Measurements from ENCODE around the gene KCNIP1. TPM values are rescaled to one million over a fixed set of nuclear protein-coding genes. Genes with fewer than 3 reads are reported as not detected.

The KCNIP1 gene
- total RNA-seq, 2 donors from 2014 or later = not detected

GRCh38 chr5:170639221-170639925, 135.6 kb downstream of the KCNIP1 start:
- Mint-ChIP-seq H3K36me3 (ENCODE audit: low read depth) (peaks cover 2% of the 10 kb centered on the region), H3K27ac (no peak overlapping the region), H3K27me3 (peaks cover 63% of the 10 kb centered on the region), H3K4me3 (no peak overlapping the region), H3K4me1 (peaks cover 6% of the 10 kb centered on the region)
- DNase-seq (no peak), ATAC-seq (no peak)
- no peaks in the 10 kb centered on the region for H3K9me3 ChIP-seq (ENCODE audit: control insufficient read depth, low read length, poor library complexity, severe bottlenecking)

- Mint-ChIP-seq H3K36me3 (ENCODE audit: low read depth) (peaks cover 2% of the 10 kb centered on the region), H3K27me3 (peaks cover 74% of the 10 kb centered on the region), H3K4me1 (peaks cover 4% of the 10 kb centered on the region), H3K4me3 (no peak overlapping the region), H3K27ac (no peak overlapping the region)
- no peaks in the 10 kb centered on the region for H3K9me3 ChIP-seq (ENCODE audit: control insufficient read depth, low read length, poor library complexity, severe bottlenecking)
- ATAC-seq = no peak
- no peak for DNase-seq
These were observed 137.1 kb downstream of the KCNIP1 start for GRCh38 chr5:170640731-170641588.

- Mint-ChIP-seq H3K4me3 (no peak overlapping the region), H3K4me1 (peaks cover 4% of the 10 kb centered on the region), H3K27ac (no peak overlapping the region), H3K36me3 (ENCODE audit: low read depth) (peaks cover 2% of the 10 kb centered on the region), H3K27me3 (peaks cover 80% of the 10 kb centered on the region)
- no peak for DNase-seq
- no peak for ATAC-seq
- H3K9me3 ChIP-seq (ENCODE audit: control insufficient read depth, low read length, poor library complexity, severe bottlenecking) = no peaks in the 10 kb centered on the region
These were observed 137.8 kb downstream of the KCNIP1 start for GRCh38 chr5:170641589-170642031.

GRCh38 chr5:170642066-170642735, 138.4 kb downstream of the KCNIP1 start:
- ATAC-seq (no peak), DNase-seq (no peak)
- Mint-ChIP-seq H3K4me1 (peaks cover 4% of the 10 kb centered on the region), H3K36me3 (ENCODE audit: low read depth) (peaks cover 2% of the 10 kb centered on the region), H3K27ac (no peak overlapping the region), H3K27me3 (peaks cover 84% of the 10 kb centered on the region), H3K4me3 (no peak overlapping the region)
- H3K9me3 ChIP-seq (ENCODE audit: control insufficient read depth, low read length, poor library complexity, severe bottlenecking) = no peaks in the 10 kb centered on the region

- no peaks in the 10 kb centered on the region for H3K9me3 ChIP-seq (ENCODE audit: control insufficient read depth, low read length, poor library complexity, severe bottlenecking)
- no peak for ATAC-seq
- H3K27me3 Mint-ChIP-seq = peaks cover 81% of the 10 kb centered on the region
- H3K36me3 Mint-ChIP-seq (ENCODE audit: low read depth) = peaks cover 2% of the 10 kb centered on the region
- DNase-seq = no peak
- H3K4me1 Mint-ChIP-seq = peaks cover 4% of the 10 kb centered on the region
- H3K27ac Mint-ChIP-seq = no peak overlapping the region
- H3K4me3 Mint-ChIP-seq = no peak overlapping the region
These were observed 139.1 kb downstream of the KCNIP1 start for GRCh38 chr5:170642776-170643436.

GRCh38 chr5:170643591-170643990, 139.8 kb downstream of the KCNIP1 start:
- H3K36me3 Mint-ChIP-seq (ENCODE audit: low read depth) = peaks cover 2% of the 10 kb centered on the region

GRCh38 chr5:170644501-170644900, 140.7 kb downstream of the KCNIP1 start:
- DNase-seq (no peak), ATAC-seq (no peak)
- H3K36me3 Mint-ChIP-seq (ENCODE audit: low read depth) = peaks cover 2% of the 10 kb centered on the region
- H3K4me1 Mint-ChIP-seq = no peaks in the 10 kb centered on the region
- H3K9me3 ChIP-seq (ENCODE audit: control insufficient read depth, low read length, poor library complexity, severe bottlenecking) = no peaks in the 10 kb centered on the region
- H3K27ac Mint-ChIP-seq = peak overlapping the region; percentile 14
- H3K27me3 Mint-ChIP-seq = peaks cover 75% of the 10 kb centered on the region
- no peak overlapping the region for H3K4me3 Mint-ChIP-seq

More at GRCh38 chr5:170643591-170643990, 139.8 kb downstream of the KCNIP1 start:
- Mint-ChIP-seq H3K4me3 (no peak overlapping the region), H3K27ac (no peak overlapping the region), H3K4me1 (peaks cover 3% of the 10 kb centered on the region), H3K27me3 (peaks cover 81% of the 10 kb centered on the region)
- no peak for ATAC-seq
- no peaks in the 10 kb centered on the region for H3K9me3 ChIP-seq (ENCODE audit: control insufficient read depth, low read length, poor library complexity, severe bottlenecking)
- no peak for DNase-seq

GRCh38 chr5:170648541-170648940, 144.7 kb downstream of the KCNIP1 start:
- H3K36me3 Mint-ChIP-seq (ENCODE audit: low read depth) = peaks cover 2% of the 10 kb centered on the region
- H3K27me3 Mint-ChIP-seq = peaks cover 64% of the 10 kb centered on the region
- H3K4me3 Mint-ChIP-seq = no peak overlapping the region
- ATAC-seq (no peak), DNase-seq (no peak)
- no peak overlapping the region for H3K27ac Mint-ChIP-seq
- no peaks in the 10 kb centered on the region for H3K9me3 ChIP-seq (ENCODE audit: control insufficient read depth, low read length, poor library complexity, severe bottlenecking)
- H3K4me1 Mint-ChIP-seq = no peaks in the 10 kb centered on the region

GRCh38 chr5:170650850-170651249, 147.0 kb downstream of the KCNIP1 start:
- Mint-ChIP-seq H3K27me3 (peaks cover 48% of the 10 kb centered on the region), H3K4me1 (no peaks in the 10 kb centered on the region), H3K27ac (no peak overlapping the region), H3K36me3 (ENCODE audit: low read depth) (no peaks in the 10 kb centered on the region), H3K4me3 (no peak overlapping the region)
- ATAC-seq = no peak
- no peak for DNase-seq
- H3K9me3 ChIP-seq (ENCODE audit: control insufficient read depth, low read length, poor library complexity, severe bottlenecking) = no peaks in the 10 kb centered on the region

GRCh38 chr5:170651604-170652277, 147.9 kb downstream of the KCNIP1 start:
- H3K27me3 Mint-ChIP-seq = peaks cover 39% of the 10 kb centered on the region
- no peaks in the 10 kb centered on the region for H3K9me3 ChIP-seq (ENCODE audit: control insufficient read depth, low read length, poor library complexity, severe bottlenecking)
- H3K36me3 Mint-ChIP-seq (ENCODE audit: low read depth) = no peaks in the 10 kb centered on the region
- no peak overlapping the region for H3K4me3 Mint-ChIP-seq
- H3K4me1 Mint-ChIP-seq = no peaks in the 10 kb centered on the region
- ATAC-seq (no peak), DNase-seq (no peak)
- H3K27ac Mint-ChIP-seq = no peak overlapping the region

- no peak overlapping the region for H3K4me3 Mint-ChIP-seq
- no peaks in the 10 kb centered on the region for H3K9me3 ChIP-seq (ENCODE audit: control insufficient read depth, low read length, poor library complexity, severe bottlenecking)
- ATAC-seq (no peak), DNase-seq (no peak)
- H3K4me1 Mint-ChIP-seq = no peaks in the 10 kb centered on the region
- no peak overlapping the region for H3K27ac Mint-ChIP-seq
- H3K36me3 Mint-ChIP-seq (ENCODE audit: low read depth) = peaks cover 2% of the 10 kb centered on the region
- peaks cover 42% of the 10 kb centered on the region for H3K27me3 Mint-ChIP-seq
These were observed 151.7 kb downstream of the KCNIP1 start for GRCh38 chr5:170655476-170655875.

GRCh38 chr5:170655920-170656319, 152.1 kb downstream of the KCNIP1 start:
- Mint-ChIP-seq H3K27ac (no peak overlapping the region), H3K4me3 (no peak overlapping the region), H3K36me3 (ENCODE audit: low read depth) (peaks cover 2% of the 10 kb centered on the region), H3K4me1 (no peaks in the 10 kb centered on the region), H3K27me3 (peaks cover 46% of the 10 kb centered on the region)
- ATAC-seq = no peak
- DNase-seq = no peak
- no peaks in the 10 kb centered on the region for H3K9me3 ChIP-seq (ENCODE audit: control insufficient read depth, low read length, poor library complexity, severe bottlenecking)

All from T-helper 17 cell (primary cell).